ENCODE measurements around the gene PATZ1.
"Not testable (repeated sequence)": the region's sequence is repeated elsewhere in the genome, so short reads cannot be mapped to it uniquely, and the experiment has no call there.

The PATZ1 gene

GRCh38 chr22:31342389-31343140 is 3.6 kb downstream of the PATZ1 start:
- DNase-seq: peak in 1 of 14 donors; percentile 25

GRCh38 chr22:31341386-31342088 is 4.6 kb downstream of the PATZ1 start:
- DNase-seq: no peak

GRCh38 chr22:31340765-31341247 is 5.3 kb downstream of the PATZ1 start:
- no peak for DNase-seq

GRCh38 chr22:31340360-31340759 is 5.8 kb downstream of the PATZ1 start:
- no peak for DNase-seq

GRCh38 chr22:31339148-31339832 is 6.9 kb downstream of the PATZ1 start:
- DNase-seq: peak in 1 of 14 donors; percentile 20

GRCh38 chr22:31337178-31337577 is 9.0 kb downstream of the PATZ1 start:
- DNase-seq: peak in 1 of 14 donors; percentile 23

- no peak for DNase-seq
Observed at GRCh38 chr22:31334329-31334728, 11.8 kb downstream of the PATZ1 start.

- DNase-seq: peak in 2 of 14 donors; percentile 19 to 41
Observed at GRCh38 chr22:31333641-31334040, 12.5 kb downstream of the PATZ1 start.

- no peak for DNase-seq
Observed at GRCh38 chr22:31332886-31333285, 13.3 kb downstream of the PATZ1 start.

GRCh38 chr22:31332010-31332409 is 14.1 kb downstream of the PATZ1 start:
- DNase-seq: no peak

- no peak for DNase-seq
Observed at GRCh38 chr22:31329453-31330215, 16.5 kb downstream of the PATZ1 start.

- no peak for DNase-seq
Observed at GRCh38 chr22:31329029-31329428, 17.1 kb downstream of the PATZ1 start.

GRCh38 chr22:31328544-31328960 is 17.6 kb downstream of the PATZ1 start:
- no peak for DNase-seq

- peak in 1 of 14 donors; percentile 62 for DNase-seq
Observed at GRCh38 chr22:31327806-31328543, 18.2 kb downstream of the PATZ1 start.

- no peak for DNase-seq
Observed at GRCh38 chr22:31326877-31327276, 19.3 kb downstream of the PATZ1 start.

GRCh38 chr22:31323578-31324550 is 22.3 kb downstream of the PATZ1 start:
- DNase-seq: no peak

GRCh38 chr22:31321421-31321820 is 24.7 kb downstream of the PATZ1 start:
- DNase-seq: peak in 7 of 14 donors; percentile 12 to 38 (median 20)

GRCh38 chr22:31314220-31314619 is 31.9 kb downstream of the PATZ1 start:
- not testable (repeated sequence) for DNase-seq

GRCh38 chr22:31313366-31314147 is 32.6 kb downstream of the PATZ1 start:
- DNase-seq: peak in 12 of 14 donors; percentile 20 to 72 (median 44)

Data from C1 segment of cervical spinal cord (tissue), 14 donors.